Panc1 (cell line): ENCODE measurements around the gene ADGRV1. TPM values are rescaled to one million over a fixed set of nuclear protein-coding genes. Genes with fewer than 3 reads are reported as not detected.

Source experiments
- ATAC-seq: fragments of 200-7000 bp; cut with Tn5 transposase; 2 replicates; pipeline ENCODE4 v1.9.1; 2020; ENCODE audit warnings: mild to moderate bottlenecking, moderate library complexity
- BruUV-seq: library from RNA; stranded (reverse); fragments of 400-500 nt; replicated peaks from 2 replicates; lab custom pipeline; 2021; lab: Mats Ljungman, UMichigan
- CTCF ChIA-PET: fragments of 300-600 bp; sonication (Branson Sonifier 250); formaldehyde crosslinking; loops from one replicate; lab custom pipeline; 2022; ENCODE audit warnings: antibody characterized with exemption; lab: Charles Lee
- POLR2A ChIA-PET: fragments of 300-600 bp; sonication (Branson Sonifier 250); formaldehyde crosslinking; loops from one replicate; lab custom pipeline; 2022; ENCODE audit warnings: antibody characterized with exemption; lab: Charles Lee
- DNase-seq: peaks from one replicate; pipeline ENCODE4 v3.0.0-alpha.2; 2010; ENCODE audit warnings: low read depth, low spot score
- H3K27ac ChIP-seq: 2 replicates; pipeline ENCODE4 v1.5.1; 2011; ENCODE audit warnings: mild to moderate bottlenecking, low read length, inconsistent platforms
- H3K27me3 ChIP-seq: fragments of 200-500 bp; sonication (Bioruptor generic); 2 replicates; pipeline ENCODE4 v1.6.0; 2014; ENCODE audit warnings: low read length, inconsistent platforms; ENCODE audit not compliant: control insufficient read depth, insufficient read depth
- H3K36me3 ChIP-seq: fragments of 200-500 bp; sonication (Bioruptor generic); 2 replicates; pipeline ENCODE4 v1.5.1; 2014; ENCODE audit warnings: inconsistent platforms, mild to moderate bottlenecking, low read length, moderate library complexity; ENCODE audit not compliant: control insufficient read depth, insufficient read depth
- H3K4me1 ChIP-seq: 2 replicates; pipeline ENCODE4 v1.5.1; 2011; ENCODE audit warnings: inconsistent platforms, mild to moderate bottlenecking, low read length, moderate library complexity; ENCODE audit not compliant: control insufficient read depth, insufficient read depth
- H3K4me3 ChIP-seq, 2 experiments: 2 replicates each; pipeline ENCODE4 v1.5.1; 2011 to 2012; ENCODE audit warnings: low read depth in 2 of 2, low read length in 2 of 2, mild to moderate bottlenecking in 2 of 2, inconsistent platforms in 1 of 2, moderate library complexity in 1 of 2
- H3K9me3 ChIP-seq: fragments of 200-500 bp; sonication (Bioruptor generic); 2 replicates; pipeline ENCODE4 v1.5.1; 2014; ENCODE audit warnings: low read depth, mild to moderate bottlenecking, inconsistent platforms, low read length, moderate library complexity; ENCODE audit not compliant: control insufficient read depth, insufficient read depth
- CTCF ChIP-seq: fragments of 450-650 bp; IDR thresholded peaks from 2 replicates; pipeline ENCODE4 v1.5.1; 2017; ENCODE audit warnings: mild to moderate bottlenecking
- POLR2AphosphoS5 ChIP-seq: IDR thresholded peaks from 2 replicates; pipeline ENCODE4 v1.6.1; 2012; ENCODE audit warnings: mild to moderate bottlenecking, low read depth, low read length, moderate library complexity
- REST ChIP-seq, 2 experiments: IDR thresholded peaks; 2 replicates each; pipeline ENCODE4 v1.6.1; 2011 to 2012; ENCODE audit warnings: low read depth in 2 of 2, control low read depth in 1 of 2, low read length in 1 of 2, mild to moderate bottlenecking in 1 of 2, moderate library complexity in 1 of 2; ENCODE audit not compliant: insufficient read depth in 1 of 2
- SIN3A ChIP-seq: IDR thresholded peaks from 2 replicates; pipeline ENCODE4 v1.6.1; 2012; ENCODE audit warnings: low read depth, mild to moderate bottlenecking, low read length, moderate library complexity, borderline replicate concordance; ENCODE audit not compliant: insufficient read depth
- TCF7L2 ChIP-seq: IDR thresholded peaks from 2 replicates; pipeline ENCODE4 v1.6.1; 2011; ENCODE audit warnings: mild to moderate bottlenecking, low read depth, low read length, inconsistent platforms
- in situ Hi-C: cut with HindIII; loops from 2 replicates; pipeline ENCODE4 v1.10.0; 2016; ENCODE audit warnings: low sequenced_read_pairs, low pct_unique_long_range_greater_than_20kb
- intact Hi-C: fragments of 100-400 bp; cut with micrococcal nuclease; formaldehyde crosslinking; loops from one replicate; pipeline ENCODE4 v1.10.0; 2022; ENCODE audit not compliant: unreplicated experiment
- total RNA-seq: library from RNA; stranded (reverse); gene quantifications from one replicate; pipeline ENCODE4 v1.2.1, GENCODE V29; 2021; ENCODE audit not compliant: unreplicated experiment

ADGRV1 gene
- total RNA-seq, 1 experiment from 2014 or later: 0.49 TPM

- H3K4me3 ChIP-seq: no peak overlapping the region
- DNase-seq (no peak), ATAC-seq (no peak)
- H3K36me3 ChIP-seq: no peaks in the 10 kb centered on the region
- no peak overlapping the region for H3K27ac ChIP-seq
- BruUV-seq: no TSS peak
- no peaks in the 10 kb centered on the region for H3K9me3 ChIP-seq
- in situ Hi-C loops: no loop called here
- intact Hi-C loops: no loop called here
- CTCF ChIA-PET: no interaction called here
- H3K27me3 ChIP-seq: no peaks in the 10 kb centered on the region
- no peak for TF ChIP-seq TCF7L2
- no peak for TF ChIP-seq SIN3A
- TF ChIP-seq CTCF: no peak
- TF ChIP-seq POLR2AphosphoS5: no peak
- TF ChIP-seq REST (IDR thresholded peaks at IDR 0.05; ENCODE audit: insufficient read depth in 1 of 2, low read depth in 2 of 2, low read length in 1 of 2): no peak
- POLR2A ChIA-PET: no interaction called here
- no peaks in the 10 kb centered on the region; the same call in 1 of the 2 replicates for H3K4me1 ChIP-seq
Measured at GRCh38 chr5:91132550-91132949, 574.0 kb downstream of the ADGRV1 start.

- Histone ChIP-seq H3K9me3 (no peaks in the 10 kb centered on the region), H3K4me3 (no peak overlapping the region), H3K4me1 (no peaks in the 10 kb centered on the region; the same call in 1 of the 2 replicates), H3K27ac (no peak overlapping the region), H3K27me3 (no peaks in the 10 kb centered on the region), H3K36me3 (no peaks in the 10 kb centered on the region)
- intact Hi-C loops (no loop called here), in situ Hi-C loops (no loop called here)
- ChIA-PET POLR2A (interaction anchor here (0.5 kb wide), 1 partner anchor 84 kb away, joined by 4 read pairs; no protein-coding TSS in a partner anchor), CTCF (no interaction called here)
- ATAC-seq: no peak
- no peak for TF ChIP-seq REST (IDR thresholded peaks at IDR 0.05; ENCODE audit: insufficient read depth in 1 of 2, low read depth in 2 of 2, low read length in 1 of 2)
- TF ChIP-seq CTCF: no peak
- TF ChIP-seq POLR2AphosphoS5: no peak
- no peak for TF ChIP-seq SIN3A
- no peak for TF ChIP-seq TCF7L2
- BruUV-seq: no TSS peak
- no peak for DNase-seq
Measured at GRCh38 chr5:91133183-91133582, 574.6 kb downstream of the ADGRV1 start.
